Stimulated activated CD8-positive, alpha-beta memory T cell treated with anti-CD3 and anti-CD28 coated beads, Interleukin-15, amount 100 ng/mL, for 4 hours (primary cell): ENCODE measurements around the gene CRPPA.
"Not testable (repeated sequence)": the region's sequence is repeated elsewhere in the genome, so short reads cannot be mapped to it uniquely, and the experiment has no call there.

Source experiments
- DNase-seq, 2 donors: peaks; one replicate each; pipeline ENCODE4 v3.0.0-alpha.2; 2020; ENCODE audit warnings: low read depth in 2 of 2

Gene CRPPA

GRCh38 chr7:16397501-16398145 is 23.7 kb downstream of the CRPPA start:
- DNase-seq = no peak

DNA sequence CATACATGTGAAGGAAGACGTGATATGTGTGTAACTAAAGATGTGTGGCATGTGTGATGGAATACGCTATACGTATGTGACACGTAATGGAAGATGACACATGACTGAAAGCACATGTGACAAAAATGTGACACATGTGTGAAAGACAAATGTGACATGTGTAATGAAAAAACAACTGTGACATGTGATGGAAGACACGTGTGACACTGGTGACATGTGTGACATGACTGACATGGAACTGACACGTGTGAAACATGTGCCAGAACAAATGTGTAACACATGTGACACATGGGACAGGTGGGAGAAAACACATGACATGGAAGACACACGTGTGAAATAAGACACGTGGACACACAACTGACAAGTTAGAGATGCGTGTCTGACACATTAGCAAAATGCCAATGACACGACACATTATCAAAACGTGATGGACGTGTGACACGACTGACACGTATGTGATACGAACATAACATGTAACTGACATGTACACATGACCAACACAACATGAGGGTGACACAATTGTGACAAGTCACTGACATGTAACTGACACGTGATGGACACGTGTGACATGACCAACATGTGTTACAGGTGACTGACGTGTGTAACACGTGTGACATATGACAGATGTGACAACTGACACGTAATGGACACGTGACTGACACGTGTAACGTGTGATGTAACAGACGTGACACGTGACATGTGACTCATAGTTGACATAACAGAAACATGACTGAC is 24.4 kb downstream of the CRPPA start:
- no peak for DNase-seq

GRCh38 chr7:16395121-16395520 is 26.2 kb downstream of the CRPPA start:
- DNase-seq = no peak

DNA sequence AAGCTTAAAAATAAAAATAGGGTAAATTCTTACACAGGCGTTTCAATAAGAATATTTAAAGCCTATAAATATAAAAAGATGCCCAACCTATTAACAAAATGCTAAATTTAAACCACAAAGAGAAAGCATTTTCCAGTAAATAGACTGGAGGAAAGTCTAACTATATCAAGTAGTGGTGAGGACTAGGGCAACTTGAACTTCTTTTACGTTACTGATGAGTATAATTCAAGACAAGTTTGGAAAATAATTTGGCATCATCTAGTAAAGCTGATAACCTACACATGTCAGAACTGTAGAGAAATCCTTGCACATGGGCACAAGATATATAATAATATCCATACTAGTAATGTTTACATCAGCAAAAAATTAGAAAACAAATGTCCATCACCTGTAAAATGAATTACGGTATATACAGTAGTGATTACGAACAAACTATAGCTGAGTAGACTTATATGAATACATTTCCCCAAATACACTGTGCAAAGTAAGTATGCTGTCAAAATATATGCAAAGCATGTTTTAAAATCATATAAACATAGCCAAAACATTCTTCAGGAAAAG is 27.4 kb downstream of the CRPPA start:
- no peak for DNase-seq

DNA sequence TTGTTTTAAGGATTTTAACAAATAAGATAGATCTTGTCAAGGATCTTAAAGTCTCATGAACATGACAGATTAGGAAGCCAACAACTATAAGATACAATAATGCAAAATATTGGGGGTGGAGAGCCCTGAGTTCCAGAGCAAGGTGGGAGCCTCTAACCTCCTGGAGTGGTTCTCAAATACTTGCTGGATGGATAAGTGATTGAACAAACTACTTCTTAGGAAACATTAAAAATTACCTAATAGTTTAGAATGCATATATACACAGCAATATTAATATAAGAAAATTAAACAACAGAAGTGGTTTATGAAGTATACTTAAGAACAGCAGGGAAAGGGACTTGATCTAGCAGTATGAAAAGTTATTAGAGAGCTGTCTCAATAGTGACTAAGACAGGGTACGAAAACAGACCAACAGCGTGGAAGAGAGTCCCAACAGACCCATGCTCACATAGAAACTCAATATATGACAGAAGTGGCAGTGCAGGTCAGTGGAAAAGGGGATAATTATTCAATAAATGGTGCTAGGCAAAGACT is 28.3 kb downstream of the CRPPA start:
- no peak for DNase-seq

DNA sequence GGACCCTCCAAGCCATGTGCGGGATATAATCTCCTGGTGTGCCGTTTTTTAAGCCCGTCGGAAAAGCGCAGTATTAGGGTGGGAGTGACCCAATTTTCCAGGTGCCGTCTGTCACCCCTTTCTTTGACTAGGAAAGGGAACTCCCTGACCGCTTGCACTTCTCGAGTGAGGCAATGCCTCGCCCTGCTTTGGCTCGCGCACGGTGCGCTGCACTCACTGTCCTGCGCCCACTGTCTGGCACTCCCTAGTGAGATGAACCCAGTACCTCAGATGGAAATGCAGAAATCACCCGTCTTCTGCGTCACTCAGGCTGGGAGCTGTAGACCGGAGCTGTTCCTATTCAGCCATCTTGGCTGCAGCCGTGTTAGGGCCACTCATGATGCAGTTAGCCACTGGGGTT is 37.6 kb downstream of the CRPPA start:
- not testable (repeated sequence) for DNase-seq

- not testable (repeated sequence) for DNase-seq
These were observed 38.2 kb downstream of the CRPPA start for GRCh38 chr7:16383103-16383502.
